ENCODE data around the gene RPL32. TPM values are rescaled to one million over a fixed set of nuclear protein-coding genes. Genes with fewer than 3 reads are reported as not detected.
"Not testable (repeated sequence)": the region's sequence is repeated elsewhere in the genome, so short reads cannot be mapped to it uniquely, and the experiment has no call there.

Gene RPL32
- total RNA-seq, 1 experiment from 2014 or later: 794 TPM

DNA sequence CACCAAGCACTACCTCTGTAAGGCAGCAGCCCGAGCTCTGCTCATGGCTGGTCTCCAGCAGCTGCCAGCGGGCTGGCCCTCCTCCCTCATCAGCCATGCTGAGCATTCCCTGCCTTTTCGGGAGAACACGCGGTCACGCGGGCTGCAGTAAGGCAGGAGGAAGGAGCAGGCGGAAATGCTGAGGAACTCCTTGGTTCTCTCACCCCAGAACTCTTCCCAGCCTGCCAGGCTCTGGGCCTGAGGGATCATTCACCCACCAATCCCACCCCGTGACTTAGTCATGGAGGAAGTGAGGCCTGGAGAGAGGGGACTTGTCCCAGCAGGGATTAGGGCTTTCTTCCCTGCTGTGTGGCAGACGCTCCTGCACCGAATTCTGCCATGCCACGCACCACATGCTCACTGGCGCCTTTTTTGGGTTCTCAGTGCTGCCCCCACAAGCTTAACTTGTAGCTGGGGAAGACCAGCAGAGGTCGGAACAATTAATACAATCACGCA is 42.9 kb upstream of the RPL32 start:
- Histone ChIP-seq H3K4me1 (ENCODE audit: control insufficient read depth, insufficient read depth, low read length) (no peaks in the 10 kb centered on the region), H3K27me3 (ENCODE audit: control insufficient read depth, insufficient read depth, low read length) (no peaks in the 10 kb centered on the region; the same call in 1 of the 2 replicates), H3K9me3 (ENCODE audit: control insufficient read depth, insufficient read depth, low read depth, low read length) (no peaks in the 10 kb centered on the region), H3K4me3 (ENCODE audit: low read depth in 2 of 2, low read length in 2 of 2) (no peak overlapping the region), H3K36me3 (ENCODE audit: control insufficient read depth, insufficient read depth, low read length) (no peaks in the 10 kb centered on the region), H3K27ac (ENCODE audit: low read length) (no peak overlapping the region)
- intact Hi-C loops (cut with micrococcal nuclease; ENCODE audit: unreplicated experiment) (no loop called here), in situ Hi-C loops (cut with HindIII; ENCODE audit: low pct_unique_long_range_greater_than_20kb, low sequenced_read_pairs) (no loop called here)
- ATAC-seq (no peak), DNase-seq (ENCODE audit: low read depth, low spot score) (no peak)
- CTCF ChIA-PET: interaction anchor here (0.7 kb wide), 1 partner anchor 577 kb away, joined by 3 read pairs; no protein-coding TSS in a partner anchor
- POLR2A ChIA-PET: no interaction called here
- BruUV-seq (replicated peaks): no TSS peak
- TF ChIP-seq, protein P1, sequence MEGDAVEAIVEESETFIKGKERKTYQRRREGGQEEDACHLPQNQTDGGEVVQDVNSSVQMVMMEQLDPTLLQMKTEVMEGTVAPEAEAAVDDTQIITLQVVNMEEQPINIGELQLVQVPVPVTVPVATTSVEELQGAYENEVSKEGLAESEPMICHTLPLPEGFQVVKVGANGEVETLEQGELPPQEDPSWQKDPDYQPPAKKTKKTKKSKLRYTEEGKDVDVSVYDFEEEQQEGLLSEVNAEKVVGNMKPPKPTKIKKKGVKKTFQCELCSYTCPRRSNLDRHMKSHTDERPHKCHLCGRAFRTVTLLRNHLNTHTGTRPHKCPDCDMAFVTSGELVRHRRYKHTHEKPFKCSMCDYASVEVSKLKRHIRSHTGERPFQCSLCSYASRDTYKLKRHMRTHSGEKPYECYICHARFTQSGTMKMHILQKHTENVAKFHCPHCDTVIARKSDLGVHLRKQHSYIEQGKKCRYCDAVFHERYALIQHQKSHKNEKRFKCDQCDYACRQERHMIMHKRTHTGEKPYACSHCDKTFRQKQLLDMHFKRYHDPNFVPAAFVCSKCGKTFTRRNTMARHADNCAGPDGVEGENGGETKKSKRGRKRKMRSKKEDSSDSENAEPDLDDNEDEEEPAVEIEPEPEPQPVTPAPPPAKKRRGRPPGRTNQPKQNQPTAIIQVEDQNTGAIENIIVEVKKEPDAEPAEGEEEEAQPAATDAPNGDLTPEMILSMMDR (IDR thresholded peaks at IDR 0.05): no peak
- no peak for TF ChIP-seq SIN3A (IDR thresholded peaks at IDR 0.05; ENCODE audit: borderline replicate concordance, insufficient read depth, low read depth, low read length)
- TF ChIP-seq TCF7L2 (IDR thresholded peaks at IDR 0.05; ENCODE audit: low read depth, low read length): no peak
- TF ChIP-seq POLR2AphosphoS5 (IDR thresholded peaks at IDR 0.05; ENCODE audit: low read depth, low read length): no peak
- TF ChIP-seq, protein P2, sequence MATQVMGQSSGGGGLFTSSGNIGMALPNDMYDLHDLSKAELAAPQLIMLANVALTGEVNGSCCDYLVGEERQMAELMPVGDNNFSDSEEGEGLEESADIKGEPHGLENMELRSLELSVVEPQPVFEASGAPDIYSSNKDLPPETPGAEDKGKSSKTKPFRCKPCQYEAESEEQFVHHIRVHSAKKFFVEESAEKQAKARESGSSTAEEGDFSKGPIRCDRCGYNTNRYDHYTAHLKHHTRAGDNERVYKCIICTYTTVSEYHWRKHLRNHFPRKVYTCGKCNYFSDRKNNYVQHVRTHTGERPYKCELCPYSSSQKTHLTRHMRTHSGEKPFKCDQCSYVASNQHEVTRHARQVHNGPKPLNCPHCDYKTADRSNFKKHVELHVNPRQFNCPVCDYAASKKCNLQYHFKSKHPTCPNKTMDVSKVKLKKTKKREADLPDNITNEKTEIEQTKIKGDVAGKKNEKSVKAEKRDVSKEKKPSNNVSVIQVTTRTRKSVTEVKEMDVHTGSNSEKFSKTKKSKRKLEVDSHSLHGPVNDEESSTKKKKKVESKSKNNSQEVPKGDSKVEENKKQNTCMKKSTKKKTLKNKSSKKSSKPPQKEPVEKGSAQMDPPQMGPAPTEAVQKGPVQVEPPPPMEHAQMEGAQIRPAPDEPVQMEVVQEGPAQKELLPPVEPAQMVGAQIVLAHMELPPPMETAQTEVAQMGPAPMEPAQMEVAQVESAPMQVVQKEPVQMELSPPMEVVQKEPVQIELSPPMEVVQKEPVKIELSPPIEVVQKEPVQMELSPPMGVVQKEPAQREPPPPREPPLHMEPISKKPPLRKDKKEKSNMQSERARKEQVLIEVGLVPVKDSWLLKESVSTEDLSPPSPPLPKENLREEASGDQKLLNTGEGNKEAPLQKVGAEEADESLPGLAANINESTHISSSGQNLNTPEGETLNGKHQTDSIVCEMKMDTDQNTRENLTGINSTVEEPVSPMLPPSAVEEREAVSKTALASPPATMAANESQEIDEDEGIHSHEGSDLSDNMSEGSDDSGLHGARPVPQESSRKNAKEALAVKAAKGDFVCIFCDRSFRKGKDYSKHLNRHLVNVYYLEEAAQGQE (IDR thresholded peaks at IDR 0.05; ENCODE audit: insufficient read depth in 1 of 2, low read depth in 2 of 2, low read length in 1 of 2): no peak

DNA sequence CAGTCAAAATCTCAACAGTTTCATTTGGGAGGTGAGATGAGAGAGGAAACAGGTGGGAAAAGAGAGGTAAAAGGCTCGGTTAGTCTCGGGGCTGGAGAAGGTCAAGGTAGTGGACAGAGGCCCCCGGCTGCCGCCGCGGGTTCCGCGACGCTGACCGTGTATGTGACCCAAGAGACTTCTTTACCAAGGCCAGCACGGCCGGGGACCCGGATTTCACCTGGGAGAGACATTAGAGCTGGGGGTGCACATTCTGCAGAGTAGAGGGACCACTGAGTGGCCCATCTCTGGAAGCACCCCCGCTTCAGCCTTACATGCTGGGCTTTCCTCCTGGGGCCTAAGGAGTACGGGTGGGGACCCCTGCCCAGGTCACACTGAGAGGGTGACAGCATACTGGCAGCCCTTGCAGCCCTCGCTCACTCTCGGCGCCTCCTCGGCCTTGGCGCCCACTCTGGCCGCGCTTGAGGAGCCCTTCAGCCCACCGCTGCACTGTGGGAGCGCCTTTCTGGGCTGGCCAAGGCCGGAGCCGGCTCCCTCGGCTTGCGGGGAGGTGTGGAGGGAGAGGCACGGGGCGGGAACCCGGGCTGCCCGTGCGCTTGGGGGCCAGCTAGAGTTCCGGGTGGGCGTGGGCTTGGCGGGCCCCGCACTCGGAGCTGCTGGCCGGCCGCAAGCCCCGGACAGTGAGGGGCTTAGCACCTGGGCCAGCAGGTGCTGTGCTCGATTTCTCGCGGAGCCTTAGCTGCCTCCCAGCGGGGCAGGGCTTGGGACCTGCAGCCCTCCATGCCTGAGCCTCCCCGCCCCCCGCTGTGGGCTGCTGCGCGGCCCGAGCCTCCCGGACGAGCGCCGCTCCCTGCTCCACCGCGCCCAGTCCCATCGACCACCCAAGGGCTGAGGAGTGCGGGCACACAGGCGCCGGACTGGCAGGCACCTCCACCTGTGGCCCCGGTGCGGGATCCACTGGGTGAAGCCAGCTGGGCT is 41.3 kb upstream of the RPL32 start:
- DNase-seq (ENCODE audit: low read depth, low spot score): no peak
- Histone ChIP-seq H3K36me3 (ENCODE audit: control insufficient read depth, insufficient read depth, low read length) (no peaks in the 10 kb centered on the region), H3K27me3 (ENCODE audit: control insufficient read depth, insufficient read depth, low read length) (no peaks in the 10 kb centered on the region; the same call in 1 of the 2 replicates), H3K27ac (ENCODE audit: low read length) (no peak overlapping the region), H3K4me1 (ENCODE audit: control insufficient read depth, insufficient read depth, low read length) (no peaks in the 10 kb centered on the region), H3K9me3 (ENCODE audit: control insufficient read depth, insufficient read depth, low read depth, low read length) (no peaks in the 10 kb centered on the region), H3K4me3 (ENCODE audit: low read depth in 2 of 2, low read length in 2 of 2) (no peak overlapping the region)
- CTCF ChIA-PET: no interaction called here
- POLR2A ChIA-PET: no interaction called here
- BruUV-seq (replicated peaks): no TSS peak
- intact Hi-C loops (cut with micrococcal nuclease; ENCODE audit: unreplicated experiment): no loop called here
- TF ChIP-seq, protein P1 (IDR thresholded peaks at IDR 0.05): no peak
- TF ChIP-seq TCF7L2 (IDR thresholded peaks at IDR 0.05; ENCODE audit: low read depth, low read length) (no peak), SIN3A (IDR thresholded peaks at IDR 0.05; ENCODE audit: borderline replicate concordance, insufficient read depth, low read depth, low read length) (no peak), POLR2AphosphoS5 (IDR thresholded peaks at IDR 0.05; ENCODE audit: low read depth, low read length) (no peak)
- TF ChIP-seq, protein P2 (IDR thresholded peaks at IDR 0.05; ENCODE audit: insufficient read depth in 1 of 2, low read depth in 2 of 2, low read length in 1 of 2): no peak
- in situ Hi-C loops (cut with HindIII; ENCODE audit: low pct_unique_long_range_greater_than_20kb, low sequenced_read_pairs): no loop called here
- ATAC-seq: no peak

DNA sequence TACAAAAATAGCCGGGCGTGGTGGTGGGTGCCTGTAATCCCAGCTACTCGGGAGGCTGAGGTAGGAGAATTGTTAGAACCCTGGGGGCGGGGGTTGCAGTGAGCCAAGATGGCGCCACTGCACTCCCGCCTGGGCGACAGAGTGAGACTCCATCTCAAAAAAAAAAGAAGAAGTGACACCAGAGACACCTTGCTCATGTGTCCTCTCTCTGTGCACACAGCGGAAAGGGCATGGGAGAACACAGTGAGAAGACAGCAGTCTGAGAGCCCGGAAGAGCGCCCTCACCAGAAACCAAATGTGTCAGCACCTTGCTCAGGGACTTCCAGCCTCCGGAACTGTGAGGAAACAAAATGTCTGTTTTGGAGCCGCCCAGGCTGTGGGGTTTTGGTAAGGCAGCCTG is 40.5 kb upstream of the RPL32 start:
- in situ Hi-C loops (cut with HindIII; ENCODE audit: low pct_unique_long_range_greater_than_20kb, low sequenced_read_pairs); POLR2A ChIA-PET; BruUV-seq (replicated peaks); H3K9me3 ChIP-seq (ENCODE audit: control insufficient read depth, insufficient read depth, low read depth, low read length); H3K4me3 ChIP-seq (ENCODE audit: low read depth in 2 of 2, low read length in 2 of 2); H3K4me1 ChIP-seq (ENCODE audit: control insufficient read depth, insufficient read depth, low read length); ATAC-seq; H3K36me3 ChIP-seq (ENCODE audit: control insufficient read depth, insufficient read depth, low read length); CTCF ChIA-PET; intact Hi-C loops (cut with micrococcal nuclease; ENCODE audit: unreplicated experiment); H3K27me3 ChIP-seq (ENCODE audit: control insufficient read depth, insufficient read depth, low read length); H3K27ac ChIP-seq (ENCODE audit: low read length); DNase-seq (ENCODE audit: low read depth, low spot score): not testable (repeated sequence)

Measured in Panc1 (cell line).